HG03558 (cell line): ENCODE measurements around the gene PFKFB3.
"Not testable (repeated sequence)": the region's sequence is repeated elsewhere in the genome, so short reads cannot be mapped to it uniquely, and the experiment has no call there.

Experiments
- ATAC-seq: cut with Tn5 transposase; IDR thresholded peaks from one replicate; pipeline ENCODE4 v1.9.1; 2021; ENCODE audit warnings: moderate number of reproducible peaks; ENCODE audit not compliant: unreplicated experiment; ENCODE audit errors: extremely low read depth

The PFKFB3 gene

DNA sequence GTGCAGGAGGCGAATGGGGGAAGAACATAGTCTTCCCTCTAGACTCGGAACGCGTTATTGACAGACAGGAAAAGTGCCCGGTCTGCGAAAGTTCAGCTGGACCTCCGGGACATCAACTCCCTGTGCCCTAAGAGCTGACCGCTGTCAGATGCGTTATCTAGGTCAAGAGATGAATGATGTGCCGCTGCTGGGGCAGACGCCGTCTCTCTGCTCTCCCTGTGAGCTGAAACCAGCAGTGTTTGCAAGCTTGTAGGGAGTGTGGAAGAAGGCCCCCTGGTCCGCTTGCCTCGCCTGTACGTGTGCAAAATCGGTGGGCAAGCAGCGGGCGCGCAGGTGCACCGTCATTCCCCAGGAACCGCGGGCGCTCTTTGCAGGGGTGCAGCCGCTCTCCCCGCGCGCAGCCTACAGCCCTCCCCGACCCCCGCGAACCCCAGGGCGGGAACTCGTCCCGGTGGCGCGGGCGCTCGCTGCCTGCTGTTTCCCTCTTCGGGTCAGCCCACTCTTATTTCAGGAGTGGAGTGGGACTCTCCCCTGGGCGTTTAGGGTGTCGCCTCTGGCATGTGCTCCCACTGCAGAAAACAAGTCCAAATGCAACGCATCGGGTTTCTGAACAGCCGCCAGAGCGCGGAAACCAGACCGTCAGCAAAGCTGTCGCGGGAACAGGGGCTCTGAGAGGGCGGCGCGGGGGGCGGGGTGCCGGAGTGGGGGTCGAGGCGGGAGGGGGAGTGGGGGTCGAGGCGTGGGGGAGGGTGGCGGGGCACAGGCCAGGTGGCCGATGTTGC, 1.8 kb upstream of the PFKFB3 start:
- no peak for ATAC-seq

DNA sequence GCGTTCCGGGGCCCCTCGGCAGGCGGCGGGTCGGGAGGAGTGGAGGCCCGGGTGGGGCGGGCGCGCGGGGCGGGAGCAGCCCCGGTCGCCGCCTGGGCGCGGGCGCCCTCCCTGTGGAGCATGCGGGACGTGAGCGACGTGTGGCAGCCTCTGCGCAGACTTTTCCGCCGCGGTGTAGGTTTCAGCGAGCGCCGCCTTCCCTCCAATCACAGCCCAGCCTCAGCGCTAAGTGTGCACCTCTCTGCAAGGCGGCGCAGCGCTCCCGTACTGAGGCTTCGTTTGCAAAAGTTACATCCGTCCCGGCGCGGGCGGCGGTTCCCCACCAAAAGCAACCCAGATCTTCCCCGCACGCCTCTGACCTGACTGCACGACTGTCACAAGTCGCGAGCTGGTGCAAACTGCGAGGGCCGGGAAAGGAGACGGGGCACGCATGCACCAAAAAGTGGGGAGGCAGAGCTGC, 1.2 kb upstream of the PFKFB3 start:
- no peak for ATAC-seq

DNA sequence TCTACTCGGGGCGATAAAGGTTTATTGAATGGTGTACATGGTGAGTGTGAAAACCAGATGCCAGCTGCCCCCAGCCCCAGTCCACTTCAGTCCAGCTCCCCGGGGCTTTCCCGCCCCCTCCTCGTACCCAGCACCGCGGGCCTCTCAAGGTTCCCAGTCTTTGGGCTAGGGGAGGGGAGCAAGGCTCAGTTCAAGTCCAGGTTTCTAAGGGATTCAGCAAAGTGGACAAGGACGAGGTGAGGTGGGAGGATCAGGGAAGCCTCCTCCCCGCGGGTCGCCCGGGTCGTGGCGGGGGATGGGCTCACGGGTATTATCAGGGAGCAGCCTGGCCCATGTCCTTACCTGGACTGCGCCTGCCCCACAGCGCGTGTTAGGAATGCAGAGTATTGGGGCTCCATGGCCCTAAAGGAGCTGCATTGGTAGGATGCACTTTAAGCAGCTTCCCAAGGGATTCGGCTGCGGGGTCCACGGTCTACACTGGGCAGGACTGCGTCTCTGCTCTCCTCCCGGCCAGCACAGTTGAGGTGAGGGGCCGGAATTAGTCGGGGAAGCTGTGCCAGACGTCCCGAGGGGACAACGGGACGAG, 541 bp upstream of the PFKFB3 start:
- ATAC-seq, result no peak

DNA sequence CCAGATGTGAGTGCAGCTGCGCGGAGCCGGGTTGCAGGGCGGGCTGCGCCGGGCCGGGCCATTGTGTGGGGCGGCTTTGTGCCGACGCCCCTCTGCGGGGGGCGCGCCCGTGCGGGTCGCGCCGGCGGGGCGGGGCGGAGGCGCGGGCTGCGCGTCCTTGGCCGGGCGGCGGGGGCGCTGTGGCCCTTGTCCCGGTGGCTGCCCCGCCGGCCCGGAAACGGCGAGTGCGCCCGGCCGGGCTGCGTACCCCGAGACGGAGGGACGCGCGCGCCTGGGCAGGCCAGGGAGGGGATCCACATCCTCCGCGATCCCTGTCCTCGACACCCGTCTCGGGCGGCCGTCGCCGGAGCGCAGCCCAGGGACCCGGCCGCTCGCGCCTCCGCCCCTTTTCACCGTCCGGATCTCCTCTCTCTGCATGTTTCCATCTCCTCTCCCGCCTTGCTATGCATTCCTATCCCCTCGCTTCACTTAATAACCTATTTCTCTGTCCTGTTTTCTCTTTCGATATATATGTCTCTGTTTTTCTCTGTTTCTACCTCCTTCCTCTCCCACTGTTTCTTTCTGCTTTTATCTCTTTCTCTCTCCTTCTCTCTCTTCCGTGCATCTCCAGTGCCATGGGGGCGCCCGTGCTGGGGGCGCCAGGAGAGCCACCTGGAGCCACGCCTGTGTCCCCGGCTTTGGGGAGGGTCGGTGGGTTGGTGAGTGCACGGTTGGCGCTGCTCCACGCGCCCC, 765 bp downstream of the PFKFB3 start:
- ATAC-seq, result peak; percentile 14

DNA sequence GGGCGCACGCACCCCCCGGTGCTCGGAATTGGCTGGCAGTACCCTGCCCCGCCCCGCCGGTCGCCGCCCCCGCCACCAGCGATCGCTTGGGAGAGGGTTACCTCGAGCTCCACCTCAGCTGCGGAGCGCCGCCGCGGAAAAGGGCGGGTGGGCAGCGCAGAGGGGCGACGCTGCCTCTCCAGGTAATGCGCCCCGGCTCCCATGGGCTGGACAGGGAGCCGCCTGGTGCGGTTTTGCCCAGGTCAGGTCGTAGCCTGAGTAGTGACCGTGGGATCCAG, 1.3 kb downstream of the PFKFB3 start:
- peak; percentile 1 for ATAC-seq

DNA sequence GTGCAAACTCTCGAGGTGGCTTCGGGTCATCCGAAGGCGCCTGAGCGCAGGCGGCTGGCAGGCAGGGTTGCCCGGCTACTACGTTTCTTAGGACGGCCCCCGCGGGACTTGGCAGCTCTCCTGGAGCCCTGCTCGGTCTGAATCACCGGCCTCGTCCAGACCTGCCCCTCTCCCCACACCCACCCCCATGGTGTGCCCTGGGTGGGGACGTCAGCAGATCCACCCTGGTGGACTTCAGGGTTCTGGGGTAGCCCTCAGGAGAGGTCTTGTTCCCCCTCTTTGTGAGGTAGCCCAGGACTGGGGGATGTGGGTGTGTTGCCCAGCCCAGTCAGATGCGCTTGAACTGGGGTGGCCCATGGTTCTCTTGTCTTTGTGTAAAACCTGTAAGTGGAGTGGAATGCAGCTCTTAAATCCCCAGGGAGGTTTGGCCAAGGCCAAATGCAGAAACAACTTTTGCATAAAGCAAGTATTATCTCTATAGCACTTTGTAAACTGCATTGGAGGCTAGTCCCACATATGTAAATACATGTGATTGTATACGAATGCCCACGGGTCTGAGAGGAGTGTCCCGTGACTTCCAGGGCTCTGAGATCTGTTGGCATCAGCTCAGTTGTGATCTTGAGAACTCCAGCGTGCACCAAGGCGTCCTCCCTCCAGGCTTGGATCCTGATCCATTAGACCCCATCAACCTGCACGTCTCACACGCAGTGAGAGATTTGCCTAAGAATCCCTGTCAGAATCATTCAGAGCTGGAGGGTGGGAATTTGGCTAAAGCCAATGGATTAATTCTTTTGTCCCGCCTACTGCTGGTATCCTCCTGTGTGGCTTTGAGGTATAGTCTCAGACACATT, 1.8 kb downstream of the PFKFB3 start:
- no peak for ATAC-seq

DNA sequence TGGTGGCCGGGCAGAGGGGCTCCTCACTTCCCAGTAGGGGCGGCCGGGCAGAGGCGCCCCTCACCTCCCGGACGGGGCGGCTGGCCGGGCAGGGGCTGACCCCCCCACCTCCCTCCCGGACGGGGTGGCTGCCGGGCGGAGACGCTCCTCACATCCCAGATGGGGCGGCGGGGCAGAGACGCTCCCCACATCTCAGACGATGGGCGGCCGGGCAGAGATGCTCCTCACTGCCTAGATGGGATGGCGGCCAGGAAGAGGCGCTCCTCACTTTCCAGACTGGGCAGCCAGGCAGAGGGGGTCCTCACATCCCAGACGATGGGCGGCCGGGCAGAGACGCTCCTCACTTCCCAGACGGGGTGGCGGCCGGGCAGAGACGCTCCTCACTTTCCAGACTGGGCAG, 3.8 kb downstream of the PFKFB3 start:
- not testable (repeated sequence) for ATAC-seq

DNA sequence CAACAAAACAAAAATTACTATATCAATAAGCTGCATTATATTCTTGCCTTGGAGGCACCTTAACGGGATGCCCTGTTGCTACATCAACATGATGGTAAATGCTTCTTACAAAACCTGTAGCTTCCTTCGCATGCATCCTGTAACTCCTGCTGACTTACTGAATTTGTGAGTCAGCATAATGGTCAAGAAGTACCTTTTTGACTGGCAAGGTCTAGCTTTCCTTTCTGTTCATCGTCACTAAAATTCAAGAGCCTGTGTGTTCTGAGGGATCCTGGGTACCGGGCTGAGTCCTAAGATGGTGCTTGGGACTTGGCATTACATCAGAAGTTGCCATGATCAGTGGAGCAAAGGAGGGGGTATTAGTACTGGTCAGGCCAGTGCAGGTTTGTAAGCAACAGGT, 4.9 kb downstream of the PFKFB3 start:
- no peak for ATAC-seq

DNA sequence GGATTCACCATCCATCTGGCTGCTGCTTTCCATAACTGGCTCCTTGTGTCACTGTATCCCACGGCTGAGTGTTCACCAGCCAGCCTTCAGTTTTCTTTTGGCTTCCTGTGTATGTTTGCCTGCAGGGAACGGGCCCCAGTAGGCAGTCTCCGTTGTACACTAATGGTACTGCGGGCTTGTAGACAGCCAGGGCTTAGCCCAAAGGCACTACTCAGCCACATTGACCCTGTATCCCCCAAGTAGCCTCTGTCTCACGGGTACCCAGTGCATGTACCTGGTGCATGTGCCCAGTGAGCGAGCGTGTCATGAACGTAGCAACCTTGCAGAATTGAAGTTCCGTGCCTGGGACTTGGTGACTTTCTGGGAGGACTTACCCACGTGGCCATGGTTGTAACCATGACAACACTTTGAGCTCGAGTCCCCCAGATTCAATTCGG, 6.1 kb downstream of the PFKFB3 start:
- ATAC-seq, result no peak

DNA sequence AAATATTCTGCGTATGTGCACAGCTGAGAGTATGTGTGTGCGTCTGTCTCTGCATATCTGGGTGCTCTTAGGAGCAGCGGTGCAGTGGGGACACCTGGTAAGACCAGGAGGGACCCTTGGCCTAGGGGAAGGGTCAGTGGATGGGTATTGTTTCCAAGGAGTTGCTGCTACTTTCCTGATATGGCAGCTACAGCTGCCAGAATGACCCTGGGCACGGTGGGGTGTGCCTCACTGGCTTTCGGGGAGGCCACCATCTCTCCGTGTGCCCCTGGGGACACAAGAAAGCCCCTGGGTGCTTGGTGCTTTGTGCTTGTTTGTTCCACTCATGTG, 8.6 kb downstream of the PFKFB3 start:
- ATAC-seq, result no peak

DNA sequence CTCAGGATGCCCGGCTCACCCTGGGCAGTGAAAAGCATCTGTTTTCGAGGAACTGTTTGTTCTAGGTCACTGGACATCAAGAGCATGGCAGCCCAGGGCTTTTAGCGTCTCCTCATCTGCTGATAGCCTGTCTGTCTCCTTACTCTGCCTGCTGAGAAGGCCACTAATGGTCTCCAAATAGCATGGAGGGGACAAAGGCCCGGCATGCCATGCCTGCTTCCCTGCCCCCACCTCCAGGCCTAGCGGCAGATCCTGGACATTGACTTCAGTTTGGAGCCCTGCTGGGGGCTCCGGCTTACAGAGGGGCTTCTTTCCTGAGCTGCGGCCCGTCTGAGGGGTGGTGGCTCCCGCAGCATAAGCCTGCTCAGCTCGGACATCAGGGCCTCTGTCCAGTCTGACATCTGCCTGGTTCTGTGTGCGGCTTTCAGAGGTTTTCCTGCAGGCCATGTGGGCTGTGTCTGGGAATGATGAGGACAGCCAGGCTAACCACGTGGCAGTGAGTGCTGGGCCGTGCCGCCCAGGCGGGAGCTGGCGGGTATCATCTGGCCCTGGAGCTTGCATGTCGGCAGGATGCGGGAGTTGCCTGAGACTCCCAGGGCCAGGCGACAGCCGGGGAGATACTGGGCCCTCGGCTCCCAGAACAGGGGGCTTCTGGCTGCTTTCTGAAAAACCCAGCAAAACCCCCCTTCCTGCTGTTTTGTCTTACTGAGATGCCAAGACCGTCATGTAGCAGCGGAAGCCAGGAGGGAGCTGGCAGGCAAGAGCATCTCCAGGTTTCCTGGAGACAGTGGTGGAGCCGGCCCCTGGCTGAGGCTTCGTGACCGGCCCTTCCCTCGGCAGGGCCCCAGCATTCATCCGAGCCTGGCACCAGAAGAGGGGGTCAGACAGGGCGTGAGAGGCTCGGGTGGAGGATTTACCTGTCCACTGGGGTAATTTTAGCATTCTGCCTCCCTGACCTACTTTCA, 9.2 kb downstream of the PFKFB3 start:
- no peak for ATAC-seq

DNA sequence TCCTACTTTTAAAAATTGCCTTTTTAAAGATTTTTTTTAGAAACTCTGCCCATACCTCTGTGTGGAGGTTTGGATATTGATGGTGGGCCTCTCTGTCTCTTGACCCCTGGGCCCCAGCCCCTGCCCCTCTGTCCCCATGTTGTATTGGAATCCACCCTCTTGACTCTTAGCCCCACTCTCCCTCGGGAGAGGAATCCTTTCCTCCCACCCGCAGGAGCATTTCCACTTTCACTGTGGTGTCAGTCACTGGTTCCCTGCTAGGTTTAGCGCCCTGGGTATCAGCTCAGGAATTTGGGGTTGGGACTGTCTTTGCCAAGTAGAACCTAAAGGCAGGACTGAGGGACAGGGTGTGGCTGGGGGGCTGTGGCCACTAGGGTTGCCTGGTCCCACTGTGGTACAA, 10.1 kb downstream of the PFKFB3 start:
- no peak for ATAC-seq

DNA sequence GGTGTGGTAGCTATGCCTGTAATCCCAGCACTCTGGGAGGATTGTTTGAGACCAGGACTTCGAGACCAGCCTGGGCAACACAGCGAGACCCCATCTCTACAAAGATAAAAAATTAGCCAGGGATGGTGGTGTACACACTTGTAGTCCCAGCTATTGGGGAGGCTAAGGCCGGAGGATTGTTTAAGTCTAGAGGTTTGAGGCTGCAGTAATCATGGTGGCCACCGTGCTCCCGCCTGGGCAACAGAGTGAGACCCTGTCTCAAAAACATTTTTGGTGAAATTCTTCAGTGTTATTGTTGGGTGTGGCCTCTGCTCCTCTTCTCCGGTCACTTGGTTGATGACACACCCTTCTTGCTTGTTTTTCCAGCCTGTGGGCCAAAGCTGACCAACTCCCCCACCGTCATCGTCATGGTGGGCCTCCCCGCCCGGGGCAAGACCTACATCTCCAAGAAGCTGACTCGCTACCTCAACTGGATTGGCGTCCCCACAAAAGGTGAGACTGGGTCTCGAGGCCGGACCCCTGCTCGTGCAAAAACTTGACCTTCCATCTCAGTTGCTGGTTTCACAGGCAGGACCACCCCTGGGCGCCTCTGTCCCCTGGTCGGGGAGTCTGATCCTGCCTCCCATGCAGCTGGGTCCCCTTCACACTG, 10.6 kb downstream of the PFKFB3 start:
- no peak for ATAC-seq

DNA sequence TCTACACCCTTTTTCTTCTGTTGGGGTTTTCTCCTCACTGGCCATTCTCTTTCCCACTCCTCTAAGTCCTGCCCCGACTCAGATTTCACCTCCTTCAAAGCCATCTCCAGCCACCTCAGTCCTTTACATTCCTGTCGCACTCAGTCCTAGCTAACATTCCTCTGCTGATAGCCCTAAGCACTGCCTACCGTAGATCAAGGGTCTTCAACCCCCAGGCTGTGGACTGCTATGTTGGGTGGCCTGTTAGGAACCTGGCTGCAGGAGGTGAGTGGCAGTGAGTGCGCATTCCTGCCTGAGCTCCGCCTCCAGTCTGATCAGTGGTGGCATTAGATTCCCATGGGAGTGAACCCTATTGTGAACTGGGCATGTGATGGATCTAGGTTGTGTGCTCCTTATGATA, 11.2 kb downstream of the PFKFB3 start:
- no peak for ATAC-seq

DNA sequence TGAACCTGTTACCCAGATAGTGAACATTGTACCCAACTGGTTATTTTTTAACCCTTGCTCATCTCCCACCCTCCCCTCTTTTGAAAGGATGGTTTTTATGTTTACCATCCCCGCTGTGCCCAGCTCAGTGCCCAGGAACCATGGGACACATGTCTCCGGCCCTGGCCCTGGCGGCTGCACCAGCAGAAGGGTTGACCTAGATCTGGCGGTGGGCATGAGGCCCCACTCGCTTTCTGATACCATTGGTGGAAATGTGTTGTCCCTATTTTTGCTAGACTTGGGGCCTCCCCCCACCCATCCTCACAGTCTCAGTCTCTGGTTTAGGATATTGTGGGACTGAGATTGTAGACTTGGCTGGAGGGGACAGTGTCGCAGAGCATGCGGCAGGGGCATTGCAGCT, 11.9 kb downstream of the PFKFB3 start:
- no peak for ATAC-seq

DNA sequence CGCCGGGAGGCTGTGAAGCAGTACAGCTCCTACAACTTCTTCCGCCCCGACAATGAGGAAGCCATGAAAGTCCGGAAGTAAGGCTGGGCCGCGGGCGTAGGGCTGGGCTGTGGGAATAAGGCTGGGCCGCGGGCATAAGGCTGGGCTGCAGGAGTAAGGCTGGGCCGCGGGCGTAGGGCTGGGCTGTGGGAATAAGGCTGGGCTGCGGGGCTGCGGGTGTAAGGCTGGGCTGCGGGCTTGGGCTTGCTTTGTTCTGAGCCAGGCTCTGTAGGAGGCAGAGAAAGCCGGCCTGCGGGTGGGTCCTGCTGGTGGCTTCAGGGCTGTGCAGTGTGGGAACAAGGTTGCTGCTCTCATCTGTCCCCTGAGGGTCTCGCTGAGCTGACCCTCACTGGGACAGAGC, 12.5 kb downstream of the PFKFB3 start:
- no peak for ATAC-seq

DNA sequence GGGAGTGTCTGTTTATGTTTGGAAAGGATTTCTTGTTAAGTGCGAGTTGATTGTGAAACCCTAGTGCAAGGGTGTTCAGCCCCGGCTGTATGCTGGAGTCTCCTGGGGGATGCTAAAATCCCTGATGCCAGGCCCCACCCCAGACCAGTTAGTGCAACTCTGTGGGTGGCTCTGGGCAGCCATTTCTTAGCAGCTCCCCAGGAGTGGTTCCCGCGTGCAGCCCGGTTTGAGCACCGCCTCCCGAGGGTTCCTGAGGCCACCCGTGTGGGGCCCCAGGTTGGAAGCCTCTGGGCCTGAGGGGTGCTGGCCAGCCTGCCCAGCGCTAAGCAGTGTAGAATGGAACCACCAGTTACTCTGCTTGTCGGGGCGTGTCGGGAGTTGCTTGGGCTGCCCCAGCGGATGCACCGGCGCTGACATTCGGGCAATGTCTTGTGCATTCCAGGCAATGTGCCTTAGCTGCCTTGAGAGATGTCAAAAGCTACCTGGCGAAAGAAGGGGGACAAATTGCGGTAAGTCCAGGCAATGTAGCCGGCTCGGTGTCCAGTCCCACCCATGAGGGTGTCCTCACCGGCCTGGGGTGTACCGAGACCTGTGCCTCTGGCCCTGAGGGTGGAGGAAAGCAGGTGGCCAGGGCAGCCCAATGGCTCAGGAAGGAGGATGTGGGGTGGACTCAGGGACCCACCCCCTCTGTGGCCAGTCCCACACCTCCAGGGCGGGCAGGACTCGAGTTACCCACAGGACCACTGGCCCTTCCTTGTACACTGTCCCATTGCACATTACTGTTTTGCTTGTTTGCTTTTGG, 13.2 kb downstream of the PFKFB3 start:
- no peak for ATAC-seq

DNA sequence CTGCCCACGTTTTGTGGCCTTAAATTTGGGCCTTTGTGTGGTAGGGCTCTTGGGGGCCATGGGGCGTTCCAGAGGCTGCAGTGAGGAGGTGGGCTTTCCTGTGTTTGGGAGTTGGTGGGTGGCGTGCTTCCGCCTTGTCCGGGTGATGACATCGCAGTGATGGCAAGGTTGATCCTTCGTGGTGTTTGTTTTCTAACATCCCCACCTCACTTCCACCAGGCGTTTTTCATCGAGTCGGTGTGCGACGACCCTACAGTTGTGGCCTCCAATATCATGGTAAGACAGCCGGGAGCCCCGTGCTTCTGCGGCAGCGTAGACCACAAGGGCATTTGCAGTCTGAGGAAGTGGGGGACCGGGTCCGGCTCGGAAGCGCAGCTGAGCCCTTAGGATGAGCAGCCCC, 14.2 kb downstream of the PFKFB3 start:
- no peak for ATAC-seq
